MM.1S (cell line): ENCODE measurements around the gene MC1R.
"Not testable (repeated sequence)": the region's sequence is repeated elsewhere in the genome, so short reads cannot be mapped to it uniquely, and the experiment has no call there.

ENCODE experiments used
- DNase-seq: peaks from one replicate; pipeline ENCODE4 v3.0.0-alpha.2; 2015
- H2AFZ ChIP-seq: fragments of 300-600 bp; sonication (generic); 2 replicates; pipeline ENCODE4 v1.6.0; 2016; ENCODE audit warnings: antibody characterized with exemption, low read length
- H3F3A ChIP-seq: fragments of 300-600 bp; sonication (generic); 2 replicates; pipeline ENCODE4 v1.6.1; 2016; ENCODE audit warnings: mild to moderate bottlenecking, antibody characterized with exemption, low read length, moderate library complexity, mixed read lengths; ENCODE audit not compliant: insufficient read depth
- H3K27ac ChIP-seq: fragments of 300-600 bp; sonication (generic); 2 replicates; pipeline ENCODE4 v1.5.1; 2016; ENCODE audit warnings: mild to moderate bottlenecking, low read length
- H3K27me3 ChIP-seq: fragments of 300-600 bp; sonication (generic); replicated peaks from 2 replicates; pipeline ENCODE4 v1.6.0; 2016; ENCODE audit warnings: low read length; ENCODE audit not compliant: insufficient read depth
- H3K36me3 ChIP-seq: fragments of 300-600 bp; sonication (generic); replicated peaks from 2 replicates; pipeline ENCODE4 v1.6.1; 2016; ENCODE audit warnings: mild to moderate bottlenecking, low read length, mixed read lengths; ENCODE audit not compliant: insufficient read depth
- H3K4me1 ChIP-seq: fragments of 300-600 bp; sonication (generic); 2 replicates; pipeline ENCODE4 v1.6.1; 2016; ENCODE audit warnings: low read length, mixed read lengths
- H3K4me2 ChIP-seq: fragments of 300-600 bp; sonication (generic); 2 replicates; pipeline ENCODE4 v1.6.0; 2016; ENCODE audit warnings: low read depth, low read length
- H3K4me3 ChIP-seq: fragments of 300-600 bp; sonication (generic); 2 replicates; pipeline ENCODE4 v1.5.1; 2016; ENCODE audit warnings: low read length, mixed read lengths
- H3K79me2 ChIP-seq: fragments of 300-600 bp; sonication (generic); 2 replicates; pipeline ENCODE4 v1.6.1; 2016; ENCODE audit warnings: mixed run types, low read length, mixed read lengths
- H3K9ac ChIP-seq: fragments of 300-600 bp; sonication (generic); 2 replicates; pipeline ENCODE4 v1.6.1; 2016; ENCODE audit warnings: low read length, mixed read lengths
- H3K9me2 ChIP-seq: fragments of 300-600 bp; sonication (generic); replicated peaks from 2 replicates; pipeline ENCODE4 v1.6.1; 2016; ENCODE audit warnings: mild to moderate bottlenecking, low read length, mixed read lengths; ENCODE audit not compliant: insufficient read depth
- H3K9me3 ChIP-seq: fragments of 300-600 bp; sonication (generic); replicated peaks from 2 replicates; pipeline ENCODE4 v1.6.1; 2016; ENCODE audit warnings: mild to moderate bottlenecking, low read length, mixed read lengths; ENCODE audit not compliant: insufficient read depth
- H4K20me1 ChIP-seq: fragments of 300-600 bp; sonication (generic); 2 replicates; pipeline ENCODE4 v1.6.1; 2016; ENCODE audit warnings: mild to moderate bottlenecking, low read length, moderate library complexity, mixed read lengths; ENCODE audit not compliant: insufficient read depth
- EZH2 ChIP-seq: fragments of 300-600 bp; sonication (generic); optimal IDR thresholded peaks from 2 replicates; pipeline ENCODE3; 2017; ENCODE audit warnings: low read depth, mild to moderate bottlenecking, antibody characterized with exemption, low read length, mixed read lengths
- EZH2phosphoT487 ChIP-seq: fragments of 300-600 bp; sonication (generic); IDR thresholded peaks from 2 replicates; pipeline ENCODE4 v1.6.1; 2018; ENCODE audit warnings: antibody characterized with exemption, low read length
- TF ChIP-seq, protein P1 (sequence below): fragments of 300-600 bp; sonication (generic); IDR thresholded peaks from 2 replicates; pipeline ENCODE4 v1.5.1; 2016; ENCODE audit warnings: antibody characterized with exemption, low read length, mixed read lengths

Gene MC1R

DNA sequence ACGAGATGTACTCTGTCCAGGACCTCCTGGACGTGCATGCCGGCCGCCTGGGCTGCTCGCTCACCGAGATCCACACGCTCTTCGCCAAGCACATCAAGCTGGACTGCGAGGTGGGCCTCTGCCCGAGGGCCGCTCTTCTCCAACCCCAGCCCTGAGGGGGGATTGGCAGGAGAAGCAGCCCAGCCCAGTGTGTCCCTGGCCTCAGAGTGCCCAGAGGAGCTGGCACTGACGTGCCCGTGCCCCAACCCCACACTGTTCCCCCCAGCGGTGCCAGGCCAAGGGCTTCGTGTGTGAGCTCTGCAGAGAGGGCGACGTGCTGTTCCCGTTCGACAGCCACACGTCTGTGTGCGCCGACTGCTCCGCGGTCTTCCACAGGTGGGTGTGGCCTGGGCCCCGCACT lies 45.5 kb downstream of the MC1R start:
- Histone ChIP-seq H3K36me3 (no peaks in the 10 kb centered on the region), H3K9ac (no peak overlapping the region), H2AFZ (no peak overlapping the region), H3K9me2 (no peaks in the 10 kb centered on the region), H3K27ac (no peak overlapping the region), H3K27me3 (no peaks in the 10 kb centered on the region), H3K4me1 (no peaks in the 10 kb centered on the region), H3K9me3 (no peaks in the 10 kb centered on the region), H3K79me2 (no peaks in the 10 kb centered on the region), H3F3A (no peaks in the 10 kb centered on the region), H3K4me3 (no peak overlapping the region), H4K20me1 (no peaks in the 10 kb centered on the region), H3K4me2 (no peak overlapping the region)
- no peak for DNase-seq
- TF ChIP-seq EZH2 (no peak), EZH2phosphoT487 (no peak)
- TF ChIP-seq, protein P1, sequence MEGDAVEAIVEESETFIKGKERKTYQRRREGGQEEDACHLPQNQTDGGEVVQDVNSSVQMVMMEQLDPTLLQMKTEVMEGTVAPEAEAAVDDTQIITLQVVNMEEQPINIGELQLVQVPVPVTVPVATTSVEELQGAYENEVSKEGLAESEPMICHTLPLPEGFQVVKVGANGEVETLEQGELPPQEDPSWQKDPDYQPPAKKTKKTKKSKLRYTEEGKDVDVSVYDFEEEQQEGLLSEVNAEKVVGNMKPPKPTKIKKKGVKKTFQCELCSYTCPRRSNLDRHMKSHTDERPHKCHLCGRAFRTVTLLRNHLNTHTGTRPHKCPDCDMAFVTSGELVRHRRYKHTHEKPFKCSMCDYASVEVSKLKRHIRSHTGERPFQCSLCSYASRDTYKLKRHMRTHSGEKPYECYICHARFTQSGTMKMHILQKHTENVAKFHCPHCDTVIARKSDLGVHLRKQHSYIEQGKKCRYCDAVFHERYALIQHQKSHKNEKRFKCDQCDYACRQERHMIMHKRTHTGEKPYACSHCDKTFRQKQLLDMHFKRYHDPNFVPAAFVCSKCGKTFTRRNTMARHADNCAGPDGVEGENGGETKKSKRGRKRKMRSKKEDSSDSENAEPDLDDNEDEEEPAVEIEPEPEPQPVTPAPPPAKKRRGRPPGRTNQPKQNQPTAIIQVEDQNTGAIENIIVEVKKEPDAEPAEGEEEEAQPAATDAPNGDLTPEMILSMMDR, result no peak

DNA sequence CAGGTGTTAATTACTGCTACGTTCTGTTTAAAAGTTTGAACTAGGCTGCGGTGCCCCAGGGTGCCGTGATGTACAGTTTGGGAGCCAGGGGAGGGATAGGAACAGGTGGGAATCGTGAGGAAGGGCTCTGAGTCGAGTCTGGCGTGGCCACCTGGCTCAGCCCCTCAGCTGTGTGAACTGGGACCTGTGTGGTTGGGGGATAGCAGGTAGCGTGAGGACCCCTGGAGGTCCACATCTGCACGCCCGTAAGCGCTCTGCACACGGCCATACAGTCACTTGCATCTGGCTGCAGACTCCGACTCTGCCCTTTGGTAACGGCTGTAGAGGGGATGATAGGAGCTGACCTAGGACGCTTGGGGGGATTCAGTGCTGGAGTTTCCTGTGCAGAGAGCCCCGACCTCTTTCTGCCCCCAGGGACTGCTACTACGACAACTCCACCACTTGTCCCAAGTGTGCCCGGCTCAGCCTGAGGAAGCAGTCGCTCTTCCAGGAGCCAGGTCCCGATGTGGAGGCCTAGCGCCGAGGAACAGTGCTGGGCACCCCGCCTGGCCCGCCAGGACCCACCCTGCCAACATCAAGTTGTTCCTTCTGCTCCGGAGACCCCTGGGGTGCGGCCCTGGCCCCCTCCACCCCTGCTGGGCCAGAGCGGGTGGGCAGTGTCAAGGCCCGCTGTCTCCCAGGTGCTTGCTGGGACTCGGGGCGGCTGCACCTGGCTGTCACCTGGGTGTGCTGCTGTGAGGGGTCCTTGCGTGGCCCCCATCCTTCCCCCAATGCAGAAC lies 47.0 kb downstream of the MC1R start:
- Histone ChIP-seq H3F3A (no peaks in the 10 kb centered on the region), H3K4me1 (no peaks in the 10 kb centered on the region), H3K27ac (no peak overlapping the region), H3K9me2 (no peaks in the 10 kb centered on the region), H4K20me1 (no peaks in the 10 kb centered on the region), H3K27me3 (no peaks in the 10 kb centered on the region), H3K4me3 (no peak overlapping the region), H3K9ac (no peak overlapping the region), H3K9me3 (no peaks in the 10 kb centered on the region), H2AFZ (no peak overlapping the region), H3K79me2 (no peaks in the 10 kb centered on the region), H3K4me2 (no peak overlapping the region), H3K36me3 (no peaks in the 10 kb centered on the region)
- DNase-seq, result no peak
- TF ChIP-seq EZH2, result no peak
- TF ChIP-seq, protein P1, result no peak
- TF ChIP-seq EZH2phosphoT487, result no peak

DNA sequence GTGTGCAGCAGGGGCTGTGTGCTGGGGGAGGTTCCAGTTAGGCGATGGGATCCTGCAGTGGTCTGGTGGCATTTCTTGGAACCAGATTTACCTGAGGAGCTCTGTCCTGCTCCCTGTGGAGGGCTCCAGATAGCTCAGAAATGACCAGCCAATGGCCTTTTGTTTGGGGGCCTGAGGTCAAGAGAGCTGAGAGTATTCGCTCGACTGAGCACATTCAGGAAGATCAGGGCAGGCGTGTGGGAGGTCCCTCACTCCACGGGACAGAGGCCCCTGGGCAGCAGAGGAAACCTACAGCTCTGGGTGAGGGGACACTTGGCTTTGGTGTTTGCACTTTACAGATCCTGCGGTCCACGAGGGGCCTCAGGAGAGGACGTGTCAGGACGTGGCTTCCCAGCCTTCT lies 48.1 kb downstream of the MC1R start:
- H4K20me1 ChIP-seq, result no peaks in the 10 kb centered on the region
- no peak overlapping the region for H2AFZ ChIP-seq
- no peak for DNase-seq
- no peaks in the 10 kb centered on the region for H3K9me3 ChIP-seq
- no peaks in the 10 kb centered on the region for H3K79me2 ChIP-seq
- no peaks in the 10 kb centered on the region for H3K27me3 ChIP-seq
- H3K9ac ChIP-seq, result no peak overlapping the region
- no peaks in the 10 kb centered on the region for H3K4me1 ChIP-seq
- no peaks in the 10 kb centered on the region for H3K36me3 ChIP-seq
- TF ChIP-seq EZH2phosphoT487 (no peak), EZH2 (no peak)
- TF ChIP-seq, protein P1, result no peak
- H3F3A ChIP-seq, result no peaks in the 10 kb centered on the region
- H3K4me3 ChIP-seq, result no peak overlapping the region
- H3K4me2 ChIP-seq, result no peak overlapping the region
- H3K27ac ChIP-seq, result no peak overlapping the region
- H3K9me2 ChIP-seq, result no peaks in the 10 kb centered on the region

DNA sequence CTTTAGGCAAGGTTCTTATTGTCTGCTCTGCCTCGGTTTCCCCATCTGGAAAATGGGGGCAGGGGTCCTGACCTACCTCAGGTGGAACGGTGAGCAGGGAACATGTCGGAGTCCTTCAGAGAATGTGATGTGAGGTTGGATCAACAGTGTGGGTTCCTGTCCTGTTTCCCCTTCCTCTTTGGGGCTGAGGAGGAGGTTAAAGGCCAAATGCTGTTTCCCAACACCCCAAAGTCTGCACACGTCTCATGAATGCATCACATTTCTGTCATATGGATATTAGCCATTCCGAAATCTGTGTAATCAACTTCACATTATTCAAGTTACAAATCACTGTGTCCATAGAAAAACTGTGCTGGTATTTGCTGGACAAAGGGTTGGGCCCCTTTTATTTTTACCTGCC lies 48.8 kb downstream of the MC1R start:
- H4K20me1 ChIP-seq, H3K4me1 ChIP-seq, H3K36me3 ChIP-seq, H3K9me2 ChIP-seq, H3K27me3 ChIP-seq, H3K4me2 ChIP-seq, H3K9me3 ChIP-seq, H3K9ac ChIP-seq, H2AFZ ChIP-seq, H3K27ac ChIP-seq, H3K79me2 ChIP-seq, H3F3A ChIP-seq, H3K4me3 ChIP-seq, DNase-seq: not testable (repeated sequence)

- not testable (repeated sequence) for H3K4me1 ChIP-seq, H3K9ac ChIP-seq, H3F3A ChIP-seq, H3K27ac ChIP-seq, H3K4me3 ChIP-seq, H4K20me1 ChIP-seq, DNase-seq, H2AFZ ChIP-seq, H3K79me2 ChIP-seq, H3K9me3 ChIP-seq, H3K9me2 ChIP-seq, H3K36me3 ChIP-seq, H3K4me2 ChIP-seq, H3K27me3 ChIP-seq
Observed at GRCh38 chr16:89968074-89968473, 49.4 kb downstream of the MC1R start.
